ENCODE measurements around the gene DCUN1D3.
"Not testable (repeated sequence)": the region's sequence is repeated elsewhere in the genome, so short reads cannot be mapped to it uniquely, and the experiment has no call there.

Gene DCUN1D3

DNA sequence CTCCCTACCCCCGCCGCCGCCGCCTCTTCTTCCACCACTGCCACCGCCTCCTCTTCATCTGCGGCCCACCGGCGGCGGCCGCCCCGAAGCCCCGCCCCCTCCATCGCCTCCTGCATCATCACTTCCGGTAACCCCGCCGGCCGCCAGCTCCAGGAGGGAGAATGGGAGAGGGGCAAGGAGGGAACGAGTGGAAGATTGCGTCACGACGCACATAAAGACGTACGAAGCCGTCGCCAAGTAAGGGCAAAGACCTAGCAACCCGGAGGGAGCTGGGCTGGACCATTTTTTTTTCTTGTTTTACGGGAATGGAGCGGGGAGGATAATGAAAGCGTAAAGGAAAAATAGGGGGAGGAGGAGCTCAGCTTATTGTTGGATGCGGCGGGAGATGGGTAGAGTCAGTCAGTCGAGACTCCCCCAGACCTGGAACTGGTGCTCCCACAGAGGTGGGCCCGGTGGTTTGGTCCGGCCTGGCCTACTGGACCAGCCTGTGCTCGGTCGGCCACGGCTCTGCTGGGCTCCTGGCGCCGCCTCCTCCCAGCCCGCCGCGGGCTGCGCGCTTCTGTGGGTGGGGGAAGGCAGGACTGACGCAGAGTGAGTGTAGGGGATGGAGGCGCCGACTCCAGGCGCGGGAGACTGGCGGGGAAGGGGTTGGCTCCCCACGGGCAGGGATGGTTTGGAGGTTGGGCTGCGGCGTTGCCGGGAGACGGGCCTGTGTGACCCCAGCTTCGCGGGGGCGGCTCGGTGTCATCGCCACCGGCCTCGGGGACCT, at the start of gene DCUN1D3, which contains the start of gene LYRM1:
DCUN1D3 (minus strand) TSS at position 60 of the 769 bp plus-strand sequence. CDS start 37,820 bp downstream, outside the sequence.
LYRM1 (plus strand) TSS at position 473 of the 769 bp plus-strand sequence. CDS start 14,785 bp downstream, outside the sequence.
- peak within 1 kb of the TSS; percentile 97 for H3K9ac ChIP-seq (ENCODE audit: low read length)
- H3K27me3 ChIP-seq (ENCODE audit: control insufficient read depth, insufficient read depth, low read length), result no peaks in the 10 kb centered on the region
- H3K9me3 ChIP-seq (ENCODE audit: control insufficient read depth, low read depth, low read length), result no peaks in the 10 kb centered on the region
- peak within 1 kb of the TSS; percentile 91 for H3K4me3 ChIP-seq (ENCODE audit: low read length)
- peaks cover 7% of the 10 kb centered on the region for H3K4me1 ChIP-seq (ENCODE audit: control insufficient read depth, low read depth, low read length)
- H3K36me3 ChIP-seq (ENCODE audit: control insufficient read depth, low read depth, low read length), result peaks cover 2% of the 10 kb centered on the region
- H3K27ac ChIP-seq (ENCODE audit: low read length), result peak within 1 kb of the TSS; percentile 99

DNA sequence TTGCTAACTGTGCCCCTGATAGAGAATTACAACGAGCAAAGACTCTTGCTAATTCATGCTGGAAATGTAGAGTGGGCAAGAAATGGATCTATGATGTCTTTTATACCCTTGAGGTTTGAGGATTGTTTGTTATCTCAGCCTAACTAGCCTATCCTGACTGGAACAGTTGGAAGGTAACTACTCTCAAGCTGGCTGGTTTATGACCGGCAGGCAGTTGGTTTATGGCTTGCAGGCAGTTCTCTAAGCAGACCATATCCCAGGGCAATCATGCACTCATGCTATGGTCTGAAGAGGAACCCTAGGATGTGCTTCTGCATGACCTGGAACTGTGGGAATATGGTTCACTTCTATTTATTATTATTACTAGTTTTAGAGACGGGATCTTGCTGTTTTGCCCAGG, 49.5 kb upstream of the DCUN1D3 start:
- H3K9ac ChIP-seq (ENCODE audit: low read length), result no peak overlapping the region
- no peaks in the 10 kb centered on the region for H3K36me3 ChIP-seq (ENCODE audit: control insufficient read depth, low read depth, low read length)
- H3K4me1 ChIP-seq (ENCODE audit: control insufficient read depth, low read depth, low read length), result no peaks in the 10 kb centered on the region
- no peak overlapping the region for H3K27ac ChIP-seq (ENCODE audit: low read length)
- no peaks in the 10 kb centered on the region for H3K9me3 ChIP-seq (ENCODE audit: control insufficient read depth, low read depth, low read length)
- no peaks in the 10 kb centered on the region for H3K27me3 ChIP-seq (ENCODE audit: control insufficient read depth, insufficient read depth, low read length)
- no peak overlapping the region for H3K4me3 ChIP-seq (ENCODE audit: low read length)

GRCh38 chr16:20948444-20948843, 48.3 kb upstream of the DCUN1D3 start:
- Histone ChIP-seq H3K4me1 (ENCODE audit: control insufficient read depth, low read depth, low read length) (no peaks in the 10 kb centered on the region), H3K4me3 (ENCODE audit: low read length) (no peak overlapping the region), H3K27me3 (ENCODE audit: control insufficient read depth, insufficient read depth, low read length) (no peaks in the 10 kb centered on the region), H3K27ac (ENCODE audit: low read length) (no peak overlapping the region), H3K36me3 (ENCODE audit: control insufficient read depth, low read depth, low read length) (no peaks in the 10 kb centered on the region), H3K9ac (ENCODE audit: low read length) (no peak overlapping the region), H3K9me3 (ENCODE audit: control insufficient read depth, low read depth, low read length) (no peaks in the 10 kb centered on the region)

- Histone ChIP-seq H3K4me1 (ENCODE audit: control insufficient read depth, low read depth, low read length) (no peaks in the 10 kb centered on the region), H3K27ac (ENCODE audit: low read length) (no peak overlapping the region), H3K27me3 (ENCODE audit: control insufficient read depth, insufficient read depth, low read length) (no peaks in the 10 kb centered on the region), H3K9me3 (ENCODE audit: control insufficient read depth, low read depth, low read length) (no peaks in the 10 kb centered on the region), H3K4me3 (ENCODE audit: low read length) (no peak overlapping the region), H3K36me3 (ENCODE audit: control insufficient read depth, low read depth, low read length) (no peaks in the 10 kb centered on the region), H3K9ac (ENCODE audit: low read length) (no peak overlapping the region)
Observed at GRCh38 chr16:20946015-20946629, 46.0 kb upstream of the DCUN1D3 start.

DNA sequence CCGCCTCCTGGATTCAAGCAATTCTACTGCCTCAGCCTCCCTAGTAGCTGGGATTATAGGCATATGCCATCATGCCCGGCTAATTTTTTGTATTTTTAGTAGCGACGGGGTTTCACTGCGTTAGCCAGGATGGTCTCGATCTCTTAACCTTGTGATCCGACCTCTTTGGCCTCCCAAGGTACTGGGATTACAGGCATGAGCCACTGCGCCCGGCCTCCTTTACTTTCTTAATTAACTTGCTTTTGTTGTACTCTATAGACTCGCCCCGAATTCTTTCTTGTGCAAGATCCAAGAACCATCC, 45.4 kb upstream of the DCUN1D3 start:
- H3K4me3 ChIP-seq (ENCODE audit: low read length); H3K36me3 ChIP-seq (ENCODE audit: control insufficient read depth, low read depth, low read length); H3K4me1 ChIP-seq (ENCODE audit: control insufficient read depth, low read depth, low read length); H3K9ac ChIP-seq (ENCODE audit: low read length); H3K9me3 ChIP-seq (ENCODE audit: control insufficient read depth, low read depth, low read length); H3K27me3 ChIP-seq (ENCODE audit: control insufficient read depth, insufficient read depth, low read length); H3K27ac ChIP-seq (ENCODE audit: low read length): not testable (repeated sequence)

DNA sequence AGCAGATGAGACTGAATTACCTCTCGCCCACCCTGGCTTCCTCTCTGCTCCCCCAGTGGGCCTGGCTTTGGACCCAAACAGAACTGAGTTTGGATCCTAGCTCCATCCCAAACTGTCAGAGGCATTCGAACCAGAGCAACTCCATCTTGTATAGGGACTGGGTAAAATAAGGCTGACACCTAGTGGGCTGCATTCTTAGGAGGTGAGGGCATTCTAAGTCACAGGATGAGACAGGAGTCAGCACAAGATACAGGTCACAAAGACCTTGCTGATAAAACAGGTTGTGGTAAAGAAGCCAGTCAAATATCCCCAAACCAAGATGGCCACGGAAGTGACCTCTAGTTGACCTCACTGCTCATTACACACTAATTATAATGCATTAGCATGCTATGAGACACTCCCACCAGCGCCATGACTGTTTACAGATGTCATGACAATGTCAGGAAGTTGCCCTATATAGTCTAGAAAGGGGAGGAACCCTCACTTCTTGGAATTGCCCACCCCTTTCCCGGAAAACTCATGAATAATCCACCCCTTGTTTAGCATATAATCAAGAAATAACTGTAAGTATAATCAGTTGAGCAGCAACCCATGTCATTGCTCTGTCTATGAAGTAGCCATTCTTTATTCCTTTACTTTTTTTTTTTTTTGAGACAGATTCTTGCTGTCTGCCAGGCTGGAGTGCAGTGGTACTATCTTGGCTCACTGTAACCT, 44.9 kb upstream of the DCUN1D3 start:
- Histone ChIP-seq H3K9me3 (ENCODE audit: control insufficient read depth, low read depth, low read length) (no peaks in the 10 kb centered on the region), H3K27me3 (ENCODE audit: control insufficient read depth, insufficient read depth, low read length) (no peaks in the 10 kb centered on the region), H3K4me3 (ENCODE audit: low read length) (no peak overlapping the region), H3K9ac (ENCODE audit: low read length) (no peak overlapping the region), H3K4me1 (ENCODE audit: control insufficient read depth, low read depth, low read length) (no peaks in the 10 kb centered on the region), H3K27ac (ENCODE audit: low read length) (no peak overlapping the region), H3K36me3 (ENCODE audit: control insufficient read depth, low read depth, low read length) (no peaks in the 10 kb centered on the region)

- no peaks in the 10 kb centered on the region for H3K9me3 ChIP-seq (ENCODE audit: control insufficient read depth, low read depth, low read length)
- no peaks in the 10 kb centered on the region for H3K4me1 ChIP-seq (ENCODE audit: control insufficient read depth, low read depth, low read length)
- H3K4me3 ChIP-seq (ENCODE audit: low read length), result no peak overlapping the region
- H3K27me3 ChIP-seq (ENCODE audit: control insufficient read depth, insufficient read depth, low read length), result no peaks in the 10 kb centered on the region
- no peaks in the 10 kb centered on the region for H3K36me3 ChIP-seq (ENCODE audit: control insufficient read depth, low read depth, low read length)
- H3K9ac ChIP-seq (ENCODE audit: low read length), result no peak overlapping the region
- H3K27ac ChIP-seq (ENCODE audit: low read length), result no peak overlapping the region
Observed at GRCh38 chr16:20942256-20942655, 42.1 kb upstream of the DCUN1D3 start.

DNA sequence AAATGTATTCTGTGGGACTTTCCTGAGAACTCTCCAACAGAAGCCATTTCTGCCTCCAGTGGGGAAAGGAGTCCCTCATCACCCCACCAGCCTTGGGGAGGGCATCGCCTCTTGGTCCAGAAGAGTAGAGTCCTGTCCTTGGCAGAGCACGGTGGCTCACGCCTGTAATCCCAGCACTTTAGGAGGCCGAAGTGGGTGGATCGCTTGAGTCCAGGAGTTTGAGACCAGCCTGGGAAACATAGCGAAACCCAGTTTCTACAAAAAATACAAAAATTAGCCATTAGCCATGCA, 41.4 kb upstream of the DCUN1D3 start:
- no peaks in the 10 kb centered on the region for H3K9me3 ChIP-seq (ENCODE audit: control insufficient read depth, low read depth, low read length)
- H3K4me3 ChIP-seq (ENCODE audit: low read length), result no peak overlapping the region
- H3K36me3 ChIP-seq (ENCODE audit: control insufficient read depth, low read depth, low read length), result no peaks in the 10 kb centered on the region
- no peak overlapping the region for H3K9ac ChIP-seq (ENCODE audit: low read length)
- no peaks in the 10 kb centered on the region for H3K27me3 ChIP-seq (ENCODE audit: control insufficient read depth, insufficient read depth, low read length)
- no peak overlapping the region for H3K27ac ChIP-seq (ENCODE audit: low read length)
- no peaks in the 10 kb centered on the region for H3K4me1 ChIP-seq (ENCODE audit: control insufficient read depth, low read depth, low read length)

- Histone ChIP-seq H3K27ac (ENCODE audit: low read length) (no peak overlapping the region), H3K4me1 (ENCODE audit: control insufficient read depth, low read depth, low read length) (no peaks in the 10 kb centered on the region), H3K9me3 (ENCODE audit: control insufficient read depth, low read depth, low read length) (no peaks in the 10 kb centered on the region), H3K27me3 (ENCODE audit: control insufficient read depth, insufficient read depth, low read length) (no peaks in the 10 kb centered on the region), H3K9ac (ENCODE audit: low read length) (no peak overlapping the region), H3K4me3 (ENCODE audit: low read length) (no peak overlapping the region), H3K36me3 (ENCODE audit: control insufficient read depth, low read depth, low read length) (no peaks in the 10 kb centered on the region)
Observed at GRCh38 chr16:20940871-20941635, 40.9 kb upstream of the DCUN1D3 start.

- H3K9me3 ChIP-seq (ENCODE audit: control insufficient read depth, low read depth, low read length), result no peaks in the 10 kb centered on the region
- H3K27ac ChIP-seq (ENCODE audit: low read length), result no peak overlapping the region
- no peaks in the 10 kb centered on the region for H3K27me3 ChIP-seq (ENCODE audit: control insufficient read depth, insufficient read depth, low read length)
- H3K4me3 ChIP-seq (ENCODE audit: low read length), result no peak overlapping the region
- H3K9ac ChIP-seq (ENCODE audit: low read length), result no peak overlapping the region
- H3K36me3 ChIP-seq (ENCODE audit: control insufficient read depth, low read depth, low read length), result no peaks in the 10 kb centered on the region
- H3K4me1 ChIP-seq (ENCODE audit: control insufficient read depth, low read depth, low read length), result no peaks in the 10 kb centered on the region
Observed at GRCh38 chr16:20939611-20940010, 39.5 kb upstream of the DCUN1D3 start.

- Histone ChIP-seq H3K4me3 (ENCODE audit: low read length) (no peak overlapping the region), H3K4me1 (ENCODE audit: control insufficient read depth, low read depth, low read length) (no peaks in the 10 kb centered on the region), H3K27ac (ENCODE audit: low read length) (no peak overlapping the region)
Observed at GRCh38 chr16:20938426-20938825, 38.3 kb upstream of the DCUN1D3 start.

More at GRCh38 chr16:20938426-20938825, 38.3 kb upstream of the DCUN1D3 start:
- Histone ChIP-seq H3K9me3 (ENCODE audit: control insufficient read depth, low read depth, low read length) (no peaks in the 10 kb centered on the region), H3K36me3 (ENCODE audit: control insufficient read depth, low read depth, low read length) (no peaks in the 10 kb centered on the region), H3K9ac (ENCODE audit: low read length) (no peak overlapping the region), H3K27me3 (ENCODE audit: control insufficient read depth, insufficient read depth, low read length) (no peaks in the 10 kb centered on the region)
